Breast epithelium (tissue), 4 donors: ENCODE data around the gene LAG3. TPM values are rescaled to one million over a fixed set of nuclear protein-coding genes. Genes with fewer than 3 reads are reported as not detected.

ENCODE experiments used
- DNase-seq, 2 donors: peaks; one replicate each; pipeline ENCODE4 v3.0.0-alpha.2; 2019; ENCODE audit warnings: low spot score in 2 of 2
- H3K27ac ChIP-seq, 2 donors: fragments of 200-600 bp; sonication (generic) in 1 of 2; one replicate each; pipeline ENCODE4 v1.5.1; 2016 to 2019; ENCODE audit warnings: mild to moderate bottlenecking in 1 of 2
- H3K27me3 ChIP-seq, 2 donors: fragments of 200-600 bp; sonication (generic) in 1 of 2; one replicate each; pipeline versions ENCODE4 v1.5.1 to v1.6.0; 2017 to 2019; ENCODE audit warnings: control low read depth in 1 of 2, mild to moderate bottlenecking in 1 of 2
- H3K36me3 ChIP-seq: fragments of 200-600 bp; one replicate; pipeline ENCODE4 v1.5.1; 2019
- H3K4me1 ChIP-seq, 2 donors: fragments of 200-600 bp; sonication (generic); one replicate each; pipeline ENCODE4 v1.5.1; 2016 to 2019; ENCODE audit warnings: control low read depth in 1 of 2
- H3K4me3 ChIP-seq, 3 donors: fragments of 200-600 bp; sonication (generic); 1 replicate in 2 of 3; 2 replicates in 1 of 3; pipeline ENCODE4 v1.5.1; 2016 to 2019; ENCODE audit warnings: mild to moderate bottlenecking in 3 of 3, moderate library complexity in 2 of 3
- H3K9me3 ChIP-seq, 2 donors: fragments of 200-600 bp; sonication (generic) in 1 of 2; one replicate each; pipeline ENCODE4 v1.5.1; 2016 to 2019; ENCODE audit warnings: control low read depth in 1 of 2
- CTCF ChIP-seq, 3 donors: fragments of 450-650 bp; IDR thresholded peaks; one replicate each; pipeline ENCODE4 v1.5.1; 2016 to 2017; ENCODE audit warnings: antibody characterized with exemption in 3 of 3, mild to moderate bottlenecking in 3 of 3, moderate library complexity in 3 of 3
- POLR2A ChIP-seq: fragments of 450-650 bp; IDR thresholded peaks from one replicate; pipeline ENCODE4 v1.6.1; 2016; ENCODE audit warnings: antibody characterized with exemption, mild to moderate bottlenecking, moderate library complexity
- POLR2AphosphoS5 ChIP-seq, 3 donors: sonication (generic); formaldehyde crosslinking; IDR thresholded peaks; one replicate each; pipeline ENCODE4 v1.6.1; 2017; ENCODE audit warnings: antibody characterized with exemption in 3 of 3
- intact Hi-C: fragments of 100-400 bp; cut with DNase I; formaldehyde crosslinking; loops from one replicate; pipeline ENCODE4 v1.15.1; 2023; ENCODE audit warnings: low total_unique reads
- total RNA-seq, 3 donors: library from RNA; depleted of rRNA; stranded (reverse); fragments of >200 nt; gene quantifications; one replicate each; pipeline ENCODE4 v1.1.0, GENCODE V29; 2016

Gene LAG3
- total RNA-seq, 3 donors from 2014 or later: 0.44 to 1.3 (median 0.80) TPM

GRCh38 chr12:6791931-6792520, 19.7 kb downstream of the LAG3 start:
- Histone ChIP-seq H3K27ac (no peak overlapping the region), H3K4me3 (peak overlapping the region in 1 of 3 donors; percentile 7)

GRCh38 chr12:6792522-6793201, 20.3 kb downstream of the LAG3 start:
- DNase-seq: no peak
- TF ChIP-seq POLR2A (no peak), CTCF (IDR thresholded peaks at IDR 0.05) (no peak), POLR2AphosphoS5 (IDR thresholded peaks at IDR 0.05) (no peak)
- no peaks in the 10 kb centered on the region for H3K36me3 ChIP-seq
- no peak overlapping the region for H3K27ac ChIP-seq
- intact Hi-C loops: no loop called here
- no peaks in the 10 kb centered on the region for H3K9me3 ChIP-seq
- H3K27me3 ChIP-seq: no peaks in the 10 kb centered on the region
- peak overlapping the region; percentile 3 to 28 (median 7) for H3K4me3 ChIP-seq
- H3K4me1 ChIP-seq: no peaks in the 10 kb centered on the region

More at GRCh38 chr12:6791931-6792520, 19.7 kb downstream of the LAG3 start:
- Histone ChIP-seq H3K27me3 (no peaks in the 10 kb centered on the region), H3K9me3 (no peaks in the 10 kb centered on the region), H3K4me1 (no peaks in the 10 kb centered on the region), H3K36me3 (no peaks in the 10 kb centered on the region)
- no peak for DNase-seq
- TF ChIP-seq CTCF (IDR thresholded peaks at IDR 0.05): no peak
- TF ChIP-seq POLR2AphosphoS5 (IDR thresholded peaks at IDR 0.05): no peak
- no peak for TF ChIP-seq POLR2A
- intact Hi-C loops: no loop called here

- H3K36me3 ChIP-seq: no peaks in the 10 kb centered on the region
- H3K4me1 ChIP-seq: no peaks in the 10 kb centered on the region
- TF ChIP-seq CTCF (IDR thresholded peaks at IDR 0.05) (no peak), POLR2A (no peak), POLR2AphosphoS5 (IDR thresholded peaks at IDR 0.05) (no peak)
- H3K9me3 ChIP-seq: no peaks in the 10 kb centered on the region
- H3K27ac ChIP-seq: no peak overlapping the region
- no peaks in the 10 kb centered on the region for H3K27me3 ChIP-seq
- no peak for DNase-seq
- no peak overlapping the region for H3K4me3 ChIP-seq
- intact Hi-C loops: no loop called here
Observed at GRCh38 chr12:6795088-6795487, 22.8 kb downstream of the LAG3 start.

- Histone ChIP-seq H3K4me3 (no peak overlapping the region), H3K27ac (no peak overlapping the region), H3K9me3 (no peaks in the 10 kb centered on the region), H3K27me3 (no peaks in the 10 kb centered on the region), H3K4me1 (no peaks in the 10 kb centered on the region), H3K36me3 (no peaks in the 10 kb centered on the region)
- intact Hi-C loops: no loop called here
- no peak for DNase-seq
- TF ChIP-seq CTCF (IDR thresholded peaks at IDR 0.05): no peak
- no peak for TF ChIP-seq POLR2AphosphoS5 (IDR thresholded peaks at IDR 0.05)
- TF ChIP-seq POLR2A: no peak
Observed at GRCh38 chr12:6796576-6796975, 24.3 kb downstream of the LAG3 start.

- H3K9me3 ChIP-seq: no peaks in the 10 kb centered on the region
- TF ChIP-seq POLR2AphosphoS5 (IDR thresholded peaks at IDR 0.05) (no peak), CTCF (IDR thresholded peaks at IDR 0.05) (no peak), POLR2A (no peak)
- H3K27me3 ChIP-seq: no peaks in the 10 kb centered on the region
- H3K36me3 ChIP-seq: no peaks in the 10 kb centered on the region
- H3K27ac ChIP-seq: no peak overlapping the region
- no peaks in the 10 kb centered on the region for H3K4me1 ChIP-seq
- H3K4me3 ChIP-seq: no peak overlapping the region
- intact Hi-C loops: no loop called here
- DNase-seq: no peak
Observed at GRCh38 chr12:6799147-6799546, 26.8 kb downstream of the LAG3 start.
